OCI-LY7 (cell line): ENCODE data around the gene ST6GALNAC2.

Experiments used
- EZH2phosphoT487 ChIP-seq: fragments of 200-600 bp; sonication (generic); IDR thresholded peaks from 2 replicates; pipeline ENCODE4 v1.6.1; 2018; ENCODE audit warnings: low read depth, borderline replicate concordance, mild to moderate bottlenecking, mixed run types, antibody characterized with exemption, low read length, moderate library complexity, mixed read lengths
- TF ChIP-seq, protein P1 (sequence below): fragments of 200-600 bp; sonication (generic); conservative IDR thresholded peaks from 2 replicates; pipeline ENCODE4 v1.5.1; 2014; ENCODE audit warnings: mild to moderate bottlenecking, antibody characterized with exemption, low read length, moderate library complexity, mixed read lengths

DNA sequence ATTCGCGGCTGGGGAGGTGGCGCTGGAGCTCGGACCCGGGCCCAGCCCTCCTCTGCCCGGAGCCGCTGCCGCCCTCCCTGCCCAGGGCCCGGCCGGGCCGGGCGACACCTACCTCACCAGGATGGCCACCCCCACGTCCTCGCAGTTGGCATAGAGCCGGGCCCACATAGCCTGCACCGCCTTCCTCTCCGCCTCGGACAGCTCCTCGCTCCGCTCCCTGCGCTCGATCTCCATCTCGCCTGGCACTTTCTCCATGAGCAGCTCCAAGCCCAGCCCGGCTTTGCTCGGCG, 48.4 kb downstream of the ST6GALNAC2 start:
- TF ChIP-seq, protein P1, sequence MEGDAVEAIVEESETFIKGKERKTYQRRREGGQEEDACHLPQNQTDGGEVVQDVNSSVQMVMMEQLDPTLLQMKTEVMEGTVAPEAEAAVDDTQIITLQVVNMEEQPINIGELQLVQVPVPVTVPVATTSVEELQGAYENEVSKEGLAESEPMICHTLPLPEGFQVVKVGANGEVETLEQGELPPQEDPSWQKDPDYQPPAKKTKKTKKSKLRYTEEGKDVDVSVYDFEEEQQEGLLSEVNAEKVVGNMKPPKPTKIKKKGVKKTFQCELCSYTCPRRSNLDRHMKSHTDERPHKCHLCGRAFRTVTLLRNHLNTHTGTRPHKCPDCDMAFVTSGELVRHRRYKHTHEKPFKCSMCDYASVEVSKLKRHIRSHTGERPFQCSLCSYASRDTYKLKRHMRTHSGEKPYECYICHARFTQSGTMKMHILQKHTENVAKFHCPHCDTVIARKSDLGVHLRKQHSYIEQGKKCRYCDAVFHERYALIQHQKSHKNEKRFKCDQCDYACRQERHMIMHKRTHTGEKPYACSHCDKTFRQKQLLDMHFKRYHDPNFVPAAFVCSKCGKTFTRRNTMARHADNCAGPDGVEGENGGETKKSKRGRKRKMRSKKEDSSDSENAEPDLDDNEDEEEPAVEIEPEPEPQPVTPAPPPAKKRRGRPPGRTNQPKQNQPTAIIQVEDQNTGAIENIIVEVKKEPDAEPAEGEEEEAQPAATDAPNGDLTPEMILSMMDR, result no peak
- no peak for TF ChIP-seq EZH2phosphoT487
